GM20000 (cell line): Measurements from ENCODE around the gene CBLN3.
A peak's percentile ranks its signal among the peaks of the same experiment; 100 is the strongest.

Experiments
- DNase-seq: peaks from one replicate; pipeline ENCODE4 v3.0.0; 2012; ENCODE audit warnings: low spot score
- CTCF ChIP-seq: IDR thresholded peaks from 2 replicates; pipeline ENCODE4 v1.5.1; 2012; ENCODE audit warnings: mild to moderate bottlenecking, control low read depth; ENCODE audit errors: extremely low read depth, missing control alignments

Gene CBLN3

GRCh38 chr14:24442240-24443052 is 13.0 kb upstream of the CBLN3 start, which contains the start of gene SDR39U1:
SDR39U1 (minus strand) TSS chr14:24442776; CDS start chr14:24442769, 7 bp downstream.
- no peak for TF ChIP-seq CTCF
- peak; percentile 92 for DNase-seq

- no peak for DNase-seq
- TF ChIP-seq CTCF = no peak
Measured at GRCh38 chr14:24441904-24442239, 12.4 kb upstream of the CBLN3 start.

- DNase-seq = no peak
- no peak for TF ChIP-seq CTCF
Measured at GRCh38 chr14:24441485-24441884, 12.0 kb upstream of the CBLN3 start.

- no peak for DNase-seq
- TF ChIP-seq CTCF = no peak
Measured at GRCh38 chr14:24440606-24441399, 11.3 kb upstream of the CBLN3 start.

- DNase-seq = no peak
- no peak for TF ChIP-seq CTCF
Measured at GRCh38 chr14:24439830-24440605, 10.6 kb upstream of the CBLN3 start.

GRCh38 chr14:24439257-24439656 is 9.8 kb upstream of the CBLN3 start:
- TF ChIP-seq CTCF = no peak
- DNase-seq = no peak
